MM.1S (cell line): ENCODE data around the gene HECTD4.

Source experiments
- DNase-seq: peaks from one replicate; pipeline ENCODE4 v3.0.0-alpha.2; 2015
- H2AFZ ChIP-seq: fragments of 300-600 bp; sonication (generic); 2 replicates; pipeline ENCODE4 v1.6.0; 2016; ENCODE audit warnings: antibody characterized with exemption, low read length
- H3F3A ChIP-seq: fragments of 300-600 bp; sonication (generic); 2 replicates; pipeline ENCODE4 v1.6.1; 2016; ENCODE audit warnings: mild to moderate bottlenecking, antibody characterized with exemption, low read length, moderate library complexity, mixed read lengths; ENCODE audit not compliant: insufficient read depth
- H3K27ac ChIP-seq: fragments of 300-600 bp; sonication (generic); 2 replicates; pipeline ENCODE4 v1.5.1; 2016; ENCODE audit warnings: mild to moderate bottlenecking, low read length
- H3K27me3 ChIP-seq: fragments of 300-600 bp; sonication (generic); replicated peaks from 2 replicates; pipeline ENCODE4 v1.6.0; 2016; ENCODE audit warnings: low read length; ENCODE audit not compliant: insufficient read depth
- H3K36me3 ChIP-seq: fragments of 300-600 bp; sonication (generic); replicated peaks from 2 replicates; pipeline ENCODE4 v1.6.1; 2016; ENCODE audit warnings: mild to moderate bottlenecking, low read length, mixed read lengths; ENCODE audit not compliant: insufficient read depth
- H3K4me1 ChIP-seq: fragments of 300-600 bp; sonication (generic); 2 replicates; pipeline ENCODE4 v1.6.1; 2016; ENCODE audit warnings: low read length, mixed read lengths
- H3K4me2 ChIP-seq: fragments of 300-600 bp; sonication (generic); 2 replicates; pipeline ENCODE4 v1.6.0; 2016; ENCODE audit warnings: low read depth, low read length
- H3K4me3 ChIP-seq: fragments of 300-600 bp; sonication (generic); 2 replicates; pipeline ENCODE4 v1.5.1; 2016; ENCODE audit warnings: low read length, mixed read lengths
- H3K79me2 ChIP-seq: fragments of 300-600 bp; sonication (generic); 2 replicates; pipeline ENCODE4 v1.6.1; 2016; ENCODE audit warnings: mixed run types, low read length, mixed read lengths
- H3K9ac ChIP-seq: fragments of 300-600 bp; sonication (generic); 2 replicates; pipeline ENCODE4 v1.6.1; 2016; ENCODE audit warnings: low read length, mixed read lengths
- H3K9me2 ChIP-seq: fragments of 300-600 bp; sonication (generic); replicated peaks from 2 replicates; pipeline ENCODE4 v1.6.1; 2016; ENCODE audit warnings: mild to moderate bottlenecking, low read length, mixed read lengths; ENCODE audit not compliant: insufficient read depth
- H3K9me3 ChIP-seq: fragments of 300-600 bp; sonication (generic); replicated peaks from 2 replicates; pipeline ENCODE4 v1.6.1; 2016; ENCODE audit warnings: mild to moderate bottlenecking, low read length, mixed read lengths; ENCODE audit not compliant: insufficient read depth
- H4K20me1 ChIP-seq: fragments of 300-600 bp; sonication (generic); 2 replicates; pipeline ENCODE4 v1.6.1; 2016; ENCODE audit warnings: mild to moderate bottlenecking, low read length, moderate library complexity, mixed read lengths; ENCODE audit not compliant: insufficient read depth
- CTCF ChIP-seq: fragments of 300-600 bp; sonication (generic); IDR thresholded peaks from 2 replicates; pipeline ENCODE4 v1.5.1; 2016; ENCODE audit warnings: antibody characterized with exemption, low read length, mixed read lengths
- EZH2 ChIP-seq: fragments of 300-600 bp; sonication (generic); optimal IDR thresholded peaks from 2 replicates; pipeline ENCODE3; 2017; ENCODE audit warnings: low read depth, mild to moderate bottlenecking, antibody characterized with exemption, low read length, mixed read lengths
- EZH2phosphoT487 ChIP-seq: fragments of 300-600 bp; sonication (generic); IDR thresholded peaks from 2 replicates; pipeline ENCODE4 v1.6.1; 2018; ENCODE audit warnings: antibody characterized with exemption, low read length

HECTD4 gene

GRCh38 chr12:112427760-112428159 lies 45.5 kb upstream of the HECTD4 start:
- Histone ChIP-seq H3K27ac (no peak overlapping the region), H3F3A (no peaks in the 10 kb centered on the region), H3K4me2 (no peak overlapping the region), H3K4me1 (no peaks in the 10 kb centered on the region), H4K20me1 (no peaks in the 10 kb centered on the region), H3K79me2 (peaks cover 69% of the 10 kb centered on the region), H3K9me3 (no peaks in the 10 kb centered on the region), H3K4me3 (no peak overlapping the region), H2AFZ (no peak overlapping the region), H3K9ac (no peak overlapping the region), H3K36me3 (no peaks in the 10 kb centered on the region), H3K27me3 (no peaks in the 10 kb centered on the region), H3K9me2 (no peaks in the 10 kb centered on the region)
- no peak for DNase-seq
- TF ChIP-seq EZH2 (no peak), EZH2phosphoT487 (no peak), CTCF (no peak)

- H3F3A ChIP-seq: no peaks in the 10 kb centered on the region
- H3K9ac ChIP-seq: no peak overlapping the region
- no peak overlapping the region for H2AFZ ChIP-seq
- no peak for TF ChIP-seq CTCF
- no peak for TF ChIP-seq EZH2
- TF ChIP-seq EZH2phosphoT487: no peak
- H3K9me3 ChIP-seq: no peaks in the 10 kb centered on the region
- no peaks in the 10 kb centered on the region for H3K4me1 ChIP-seq
- no peaks in the 10 kb centered on the region for H3K9me2 ChIP-seq
- H3K4me2 ChIP-seq: no peak overlapping the region
- no peak overlapping the region for H3K4me3 ChIP-seq
- no peaks in the 10 kb centered on the region for H4K20me1 ChIP-seq
- H3K36me3 ChIP-seq: no peaks in the 10 kb centered on the region
- H3K79me2 ChIP-seq: peaks cover 77% of the 10 kb centered on the region
- H3K27me3 ChIP-seq: no peaks in the 10 kb centered on the region
- DNase-seq: no peak
- H3K27ac ChIP-seq: no peak overlapping the region
Observed at GRCh38 chr12:112425582-112426382, 43.6 kb upstream of the HECTD4 start.

GRCh38 chr12:112424126-112424525 lies 41.9 kb upstream of the HECTD4 start:
- Histone ChIP-seq H3K4me1 (0 out of 2 replicates have a peak, but pooled peaks cover 3% of the 10 kb centered on the region), H3K9ac (no peak overlapping the region), H3K4me2 (no peak overlapping the region), H3K4me3 (no peak overlapping the region), H3K27ac (no peak overlapping the region), H3K36me3 (no peaks in the 10 kb centered on the region), H3F3A (no peaks in the 10 kb centered on the region), H3K79me2 (peaks cover 81% of the 10 kb centered on the region), H4K20me1 (no peaks in the 10 kb centered on the region), H3K27me3 (no peaks in the 10 kb centered on the region), H2AFZ (no peak overlapping the region), H3K9me3 (no peaks in the 10 kb centered on the region), H3K9me2 (no peaks in the 10 kb centered on the region)
- no peak for TF ChIP-seq EZH2
- no peak for TF ChIP-seq CTCF
- no peak for TF ChIP-seq EZH2phosphoT487
- no peak for DNase-seq
